Endodermal cell (in vitro differentiated cells): ENCODE measurements around the gene PRSS12. TPM values are rescaled to one million over a fixed set of nuclear protein-coding genes. Genes with fewer than 3 reads are reported as not detected.

ENCODE experiments used
- DNase-seq: peaks from one replicate; pipeline ENCODE4 v3.0.0-alpha.2; 2017
- H3K27ac ChIP-seq: 2 replicates; pipeline ENCODE4 v1.5.1; 2013; ENCODE audit warnings: mild to moderate bottlenecking, low read depth, low read length, moderate library complexity
- H3K27me3 ChIP-seq: 2 replicates; pipeline ENCODE4 v1.6.1; 2013; ENCODE audit warnings: mild to moderate bottlenecking, low read length, moderate library complexity; ENCODE audit not compliant: insufficient read depth, control insufficient read depth, poor library complexity, severe bottlenecking
- H3K36me3 ChIP-seq: 2 replicates; pipeline ENCODE4 v1.7.0; 2013; ENCODE audit warnings: mild to moderate bottlenecking, low read length, moderate library complexity; ENCODE audit not compliant: control insufficient read depth, insufficient read depth
- H3K4me1 ChIP-seq: one replicate; pipeline ENCODE4 v1.7.0; 2013; ENCODE audit warnings: low read length; ENCODE audit not compliant: control insufficient read depth, insufficient read depth
- H3K4me3 ChIP-seq: 2 replicates; pipeline ENCODE4 v1.5.1; 2013; ENCODE audit warnings: mild to moderate bottlenecking, low read length, moderate library complexity
- H3K9ac ChIP-seq: 2 replicates; pipeline ENCODE4 v1.6.1; 2013; ENCODE audit warnings: mild to moderate bottlenecking, low read length, moderate library complexity; ENCODE audit not compliant: poor library complexity, severe bottlenecking; ENCODE audit errors: extremely low read depth
- H3K9me3 ChIP-seq: 2 replicates; pipeline ENCODE4 v1.6.1; 2013; ENCODE audit warnings: mild to moderate bottlenecking, low read length, moderate library complexity; ENCODE audit not compliant: control insufficient read depth
- H3K27ac Mint-ChIP-seq: 2 replicates; pipeline ENCODE4 v1.8.0; 2020; ENCODE audit warnings: mixed read lengths
- H3K27me3 Mint-ChIP-seq: 2 replicates; pipeline ENCODE4 v1.8.0; 2021; ENCODE audit warnings: mild to moderate bottlenecking, mixed read lengths; ENCODE audit not compliant: insufficient read depth
- H3K36me3 Mint-ChIP-seq: 2 replicates; pipeline ENCODE4 v1.8.0; 2020; ENCODE audit warnings: low read depth, mixed read lengths
- H3K4me1 Mint-ChIP-seq: 2 replicates; pipeline ENCODE4 v1.8.0; 2020; ENCODE audit warnings: mixed read lengths
- H3K4me3 Mint-ChIP-seq: 2 replicates; pipeline ENCODE4 v1.8.0; 2020; ENCODE audit warnings: mild to moderate bottlenecking, moderate library complexity, mixed read lengths
- H3K9me3 Mint-ChIP-seq: 2 replicates; pipeline ENCODE4 v1.8.0; 2020; ENCODE audit warnings: mild to moderate bottlenecking, mixed read lengths
- CTCF ChIP-seq: fragments of 200-600 bp; sonication (generic); conservative IDR thresholded peaks from 2 replicates; pipeline ENCODE4 v1.5.0; 2021; ENCODE audit warnings: antibody characterized with exemption, mild to moderate bottlenecking
- WGBS, 2 experiments: methylation state at CpG; one replicate each; pipeline versions ENCODE4 v1.1.5 to v1.1.7; 2013; ENCODE audit warnings: missing lambda C conversion rate in 2 of 2, mixed read lengths in 1 of 2; ENCODE audit not compliant: insufficient coverage in 1 of 2, insufficient read length in 1 of 2; 5-methylcytosine and 5-hydroxymethylcytosine counted together
- total RNA-seq, 2 donors: library from RNA; stranded (reverse); fragmentation: NEBNext Ultra II Directional in 1 of 2; extraction: Animal tissue kit (Norgen Biotek cat#: 25700) in 1 of 2; gene quantifications; 2 replicates in 1 of 2; 3 replicates in 1 of 2; pipeline ENCODE4 v1.2.1, GENCODE V29; 2021

PRSS12 gene
- total RNA-seq, 2 donors from 2014 or later = 4.1 to 5.3 TPM

DNA sequence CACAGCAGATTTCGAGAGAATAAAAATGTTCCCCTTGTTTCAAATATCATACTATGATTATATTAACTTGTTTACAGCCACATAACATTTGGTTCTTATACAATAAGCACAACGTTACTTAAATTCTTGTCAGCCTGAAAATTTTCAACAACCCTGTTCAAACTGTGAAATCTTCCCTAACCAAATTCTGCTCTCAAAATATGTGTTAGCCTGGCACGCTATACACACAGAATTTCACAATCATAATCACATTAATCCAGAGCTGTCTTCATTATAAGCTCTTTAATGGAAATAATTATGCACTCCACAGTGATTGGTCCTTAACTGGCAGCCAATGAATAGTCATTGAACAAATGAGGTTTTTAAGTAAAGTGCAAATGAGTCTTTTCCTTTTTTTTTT lies 7.3 kb upstream of the PRSS12 start:
- Histone ChIP-seq H3K27ac (no peak overlapping the region), H3K9me3 (no peaks in the 10 kb centered on the region), H3K4me1 (no peaks in the 10 kb centered on the region), H3K9ac (no peak overlapping the region), H3K27me3 (peaks cover 4% of the 10 kb centered on the region), H3K4me3 (no peak overlapping the region), H3K36me3 (no peaks in the 10 kb centered on the region)
- Mint-ChIP-seq H3K27ac (no peak overlapping the region), H3K36me3 (no peaks in the 10 kb centered on the region), H3K9me3 (no peaks in the 10 kb centered on the region), H3K4me1 (peaks cover 5% of the 10 kb centered on the region), H3K27me3 (peaks cover 3% of the 10 kb centered on the region), H3K4me3 (no peak overlapping the region)
- WGBS, 2 experiments = 93 to 95% methylated on average over 3 of the region's 3 CpGs
- no peak for TF ChIP-seq CTCF
- DNase-seq = no peak

DNA sequence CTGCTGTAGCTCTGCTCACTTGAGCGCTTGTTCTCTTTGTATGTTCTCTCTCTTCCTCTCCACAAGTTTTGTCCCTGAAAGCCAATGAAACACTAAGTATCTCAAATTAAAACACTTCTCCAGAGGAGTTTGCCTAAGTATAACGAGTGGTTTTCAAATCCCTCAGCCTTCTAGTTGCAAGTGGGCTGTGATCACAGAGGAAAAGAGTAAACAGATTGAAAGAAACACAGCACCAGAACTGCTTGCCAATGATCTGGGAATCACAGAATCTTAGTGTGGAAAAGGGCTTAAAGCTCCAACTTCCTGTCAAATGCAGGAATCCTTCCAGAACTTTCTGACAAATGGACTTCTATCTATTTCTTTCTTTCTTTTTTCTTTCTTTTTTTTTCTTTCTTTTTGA lies 4.8 kb upstream of the PRSS12 start:
- H3K27me3 Mint-ChIP-seq = peaks cover 21% of the 10 kb centered on the region
- Histone ChIP-seq H3K4me3 (no peak overlapping the region), H3K4me1 (no peaks in the 10 kb centered on the region), H3K27me3 (peaks cover 25% of the 10 kb centered on the region), H3K9ac (no peak overlapping the region), H3K36me3 (no peaks in the 10 kb centered on the region), H3K9me3 (no peaks in the 10 kb centered on the region), H3K27ac (no peak overlapping the region)
- DNase-seq = no peak
- H3K4me3 Mint-ChIP-seq = no peak overlapping the region
- H3K36me3 Mint-ChIP-seq = no peaks in the 10 kb centered on the region
- H3K9me3 Mint-ChIP-seq = no peaks in the 10 kb centered on the region
- H3K27ac Mint-ChIP-seq = no peak overlapping the region
- TF ChIP-seq CTCF = no peak
- H3K4me1 Mint-ChIP-seq = peaks cover 12% of the 10 kb centered on the region
- WGBS, 2 experiments = 86 to 100% methylated on average over 2 of the region's 2 CpGs

- no peaks in the 10 kb centered on the region for H3K4me1 ChIP-seq
- H3K4me1 Mint-ChIP-seq = peaks cover 14% of the 10 kb centered on the region
- no peaks in the 10 kb centered on the region for H3K9me3 Mint-ChIP-seq
- H3K36me3 Mint-ChIP-seq = no peaks in the 10 kb centered on the region
- no peaks in the 10 kb centered on the region for H3K36me3 ChIP-seq
- H3K9ac ChIP-seq = no peak overlapping the region
- peaks cover 28% of the 10 kb centered on the region for H3K27me3 Mint-ChIP-seq
- peaks cover 33% of the 10 kb centered on the region for H3K27me3 ChIP-seq
- H3K9me3 ChIP-seq = no peaks in the 10 kb centered on the region
- no peak overlapping the region for H3K4me3 ChIP-seq
- no peak for TF ChIP-seq CTCF
- H3K4me3 Mint-ChIP-seq = no peak overlapping the region
- no peak overlapping the region for H3K27ac ChIP-seq
- no peak for DNase-seq
- WGBS, 2 experiments = 79 to 80% methylated on average over 1 of the region's 1 CpG
- no peak overlapping the region for H3K27ac Mint-ChIP-seq
Measured at GRCh38 chr4:118356731-118357130, 3.9 kb upstream of the PRSS12 start.
